Measurements from ENCODE around the gene OSBPL10. TPM values are rescaled to one million over a fixed set of nuclear protein-coding genes. Genes with fewer than 3 reads are reported as not detected.

The OSBPL10 gene
- total RNA-seq, 1 donor from 2014 or later, result 20.5 TPM

DNA sequence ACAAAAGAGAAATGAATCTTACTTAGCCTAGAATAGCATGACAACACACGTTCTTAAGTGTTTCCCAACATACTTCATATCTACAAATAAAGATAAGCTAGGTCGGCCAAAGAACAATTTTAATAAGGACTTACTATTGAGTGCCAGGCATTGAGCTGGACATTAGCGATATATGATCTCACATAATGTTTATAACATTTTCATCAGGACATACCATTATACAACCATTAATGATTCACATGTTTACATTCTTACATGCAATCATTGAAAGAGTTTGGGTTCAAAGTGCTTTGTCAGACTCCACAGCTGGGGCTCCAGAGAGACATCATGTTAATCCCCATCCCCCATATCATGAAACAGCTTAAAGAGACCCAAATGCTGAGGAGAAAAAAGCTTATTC, 259.4 kb downstream of the OSBPL10 start:
- Histone ChIP-seq H3K4me3 (ENCODE audit: low read depth, low read length) (no peak overlapping the region), H3K27me3 (ENCODE audit: control insufficient read depth, insufficient read depth, low read length) (no peaks in the 10 kb centered on the region), H3K36me3 (ENCODE audit: control insufficient read depth, insufficient read depth, low read length) (no peaks in the 10 kb centered on the region)
- TF ChIP-seq, protein P1, sequence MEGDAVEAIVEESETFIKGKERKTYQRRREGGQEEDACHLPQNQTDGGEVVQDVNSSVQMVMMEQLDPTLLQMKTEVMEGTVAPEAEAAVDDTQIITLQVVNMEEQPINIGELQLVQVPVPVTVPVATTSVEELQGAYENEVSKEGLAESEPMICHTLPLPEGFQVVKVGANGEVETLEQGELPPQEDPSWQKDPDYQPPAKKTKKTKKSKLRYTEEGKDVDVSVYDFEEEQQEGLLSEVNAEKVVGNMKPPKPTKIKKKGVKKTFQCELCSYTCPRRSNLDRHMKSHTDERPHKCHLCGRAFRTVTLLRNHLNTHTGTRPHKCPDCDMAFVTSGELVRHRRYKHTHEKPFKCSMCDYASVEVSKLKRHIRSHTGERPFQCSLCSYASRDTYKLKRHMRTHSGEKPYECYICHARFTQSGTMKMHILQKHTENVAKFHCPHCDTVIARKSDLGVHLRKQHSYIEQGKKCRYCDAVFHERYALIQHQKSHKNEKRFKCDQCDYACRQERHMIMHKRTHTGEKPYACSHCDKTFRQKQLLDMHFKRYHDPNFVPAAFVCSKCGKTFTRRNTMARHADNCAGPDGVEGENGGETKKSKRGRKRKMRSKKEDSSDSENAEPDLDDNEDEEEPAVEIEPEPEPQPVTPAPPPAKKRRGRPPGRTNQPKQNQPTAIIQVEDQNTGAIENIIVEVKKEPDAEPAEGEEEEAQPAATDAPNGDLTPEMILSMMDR (IDR thresholded peaks at IDR 0.05; ENCODE audit: insufficient read depth, low read length, severe bottlenecking), result no peak
- FAIRE-seq (no peak), DNase-seq (ENCODE audit: low read depth) (peak; percentile 37)

DNA sequence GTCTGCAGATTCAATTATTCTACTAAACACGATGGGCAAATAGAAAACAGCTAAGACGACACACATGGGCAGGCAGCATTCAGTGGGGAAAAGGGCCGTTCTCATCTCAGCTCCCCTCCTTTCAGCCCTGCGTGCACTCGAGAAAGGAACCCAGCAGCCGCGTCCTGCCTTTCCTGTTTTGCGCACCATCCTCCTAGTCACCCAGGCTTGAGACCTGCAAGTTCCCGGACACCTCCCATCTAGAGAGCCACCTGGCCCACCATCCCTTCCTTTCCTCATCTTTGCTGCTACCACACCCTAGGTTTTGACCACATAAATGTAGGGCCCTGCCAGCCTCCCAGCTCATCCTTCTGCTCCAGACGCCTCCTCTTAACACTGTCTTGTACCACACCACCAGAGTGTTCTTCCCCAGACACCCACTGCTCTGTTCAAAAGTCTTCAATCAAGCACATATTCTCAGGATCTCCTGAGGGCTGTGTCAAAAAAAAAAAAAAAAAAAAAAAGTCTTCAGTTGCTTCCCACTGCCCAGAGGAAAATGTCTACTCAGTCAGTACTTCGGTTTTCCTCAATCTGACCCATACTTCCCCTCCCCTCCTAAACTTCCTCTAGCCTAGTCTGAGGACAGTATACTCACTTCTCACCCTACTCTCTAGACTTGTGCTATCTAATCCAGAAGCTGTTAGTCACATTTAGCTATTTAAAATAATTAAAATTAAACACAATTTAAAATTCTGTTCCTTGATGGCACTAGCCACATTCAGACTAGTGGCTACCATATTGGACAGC, 266.4 kb downstream of the OSBPL10 start:
- H3K27me3 ChIP-seq (ENCODE audit: control insufficient read depth, insufficient read depth, low read length), result no peaks in the 10 kb centered on the region
- H3K36me3 ChIP-seq (ENCODE audit: control insufficient read depth, insufficient read depth, low read length), result no peaks in the 10 kb centered on the region
- no peak overlapping the region for H3K4me3 ChIP-seq (ENCODE audit: low read depth, low read length)
- DNase-seq (ENCODE audit: low read depth) (no peak), FAIRE-seq (no peak)
- TF ChIP-seq, protein P1 (IDR thresholded peaks at IDR 0.05; ENCODE audit: insufficient read depth, low read length, severe bottlenecking), result no peak

DNA sequence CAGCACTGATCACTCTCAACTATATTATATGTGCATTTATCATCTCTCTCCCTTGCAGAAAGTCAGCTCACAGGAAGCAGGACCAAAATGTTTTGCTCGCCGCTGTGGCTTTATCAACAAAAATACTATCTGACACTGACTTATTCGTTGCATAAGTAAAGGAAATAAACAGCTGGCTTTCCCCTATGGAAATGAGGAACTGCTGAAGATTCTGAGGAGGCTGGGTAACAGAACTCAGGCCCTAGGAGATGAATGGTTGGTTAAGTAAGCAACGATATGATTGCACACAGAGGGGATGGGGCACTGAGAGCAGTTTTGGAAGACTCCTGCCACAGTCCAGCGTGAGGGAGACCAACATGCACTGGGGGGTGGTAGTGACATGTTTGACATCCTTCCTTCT, 267.2 kb downstream of the OSBPL10 start:
- no peak for FAIRE-seq
- Histone ChIP-seq H3K36me3 (ENCODE audit: control insufficient read depth, insufficient read depth, low read length) (no peaks in the 10 kb centered on the region), H3K27me3 (ENCODE audit: control insufficient read depth, insufficient read depth, low read length) (no peaks in the 10 kb centered on the region)

DNA sequence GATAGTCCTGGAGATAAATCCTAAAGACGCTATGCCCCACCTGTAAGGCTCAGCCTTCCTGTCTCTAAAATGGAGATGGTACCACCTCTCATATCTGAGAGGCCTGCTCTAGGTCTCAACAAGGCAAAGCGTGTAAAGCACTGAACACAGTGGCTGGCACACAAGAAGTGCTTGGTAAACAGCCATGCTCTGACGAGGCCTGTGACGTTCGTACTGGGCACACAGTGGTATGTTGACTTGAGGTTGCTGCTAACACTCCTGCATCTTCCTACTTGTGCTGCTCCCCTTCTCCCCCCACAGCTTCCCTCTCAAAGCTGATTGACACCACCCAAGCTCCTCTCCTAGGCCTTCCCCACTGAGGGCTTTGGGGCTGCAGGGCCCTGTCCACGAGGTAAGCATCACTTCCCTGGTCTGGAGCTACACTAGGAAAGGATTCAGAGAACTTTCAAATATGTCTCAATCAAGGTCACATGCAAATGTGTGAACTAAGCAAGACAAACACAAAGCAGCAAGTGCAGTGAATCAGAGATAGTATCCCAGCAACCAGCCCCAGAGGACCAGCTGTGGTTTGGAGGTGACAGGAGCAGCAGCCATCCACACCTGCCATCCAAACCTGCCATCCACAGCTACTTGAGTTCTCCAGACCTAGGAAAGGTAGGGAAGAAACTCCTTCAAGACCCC, 270.8 kb downstream of the OSBPL10 start:
- Histone ChIP-seq H3K4me3 (ENCODE audit: low read depth, low read length) (no peak overlapping the region), H3K36me3 (ENCODE audit: control insufficient read depth, insufficient read depth, low read length) (no peaks in the 10 kb centered on the region), H3K27me3 (ENCODE audit: control insufficient read depth, insufficient read depth, low read length) (no peaks in the 10 kb centered on the region)
- TF ChIP-seq, protein P1 (IDR thresholded peaks at IDR 0.05; ENCODE audit: insufficient read depth, low read length, severe bottlenecking), result no peak
- peak; percentile 21 for DNase-seq (ENCODE audit: low read depth)
- peak; percentile 23 for FAIRE-seq

More for the DNA sequence above, 267.2 kb downstream of the OSBPL10 start:
- no peak for DNase-seq (ENCODE audit: low read depth)
- no peak overlapping the region for H3K4me3 ChIP-seq (ENCODE audit: low read depth, low read length)
- TF ChIP-seq, protein P1 (IDR thresholded peaks at IDR 0.05; ENCODE audit: insufficient read depth, low read length, severe bottlenecking), result no peak

DNA sequence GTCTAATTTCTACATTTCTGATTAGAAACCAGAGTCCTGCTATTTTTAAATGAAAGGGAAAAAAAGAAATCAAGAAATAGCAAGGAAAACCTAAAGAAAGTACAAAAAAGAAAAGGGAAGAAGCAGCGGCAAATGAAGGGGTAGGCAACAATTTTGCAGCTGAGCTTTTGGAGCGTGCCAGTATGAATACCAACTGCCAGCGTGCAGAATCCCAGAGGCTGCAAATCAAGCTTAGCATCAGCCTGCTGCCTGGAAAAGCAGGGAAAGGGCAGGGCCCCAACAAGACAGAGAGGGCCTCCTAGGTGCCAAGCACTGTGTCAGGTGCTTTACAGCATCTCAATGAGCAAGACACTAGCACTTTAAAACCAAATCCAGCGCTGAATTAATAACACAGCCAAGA, 271.5 kb downstream of the OSBPL10 start:
- no peak for FAIRE-seq
- Histone ChIP-seq H3K27me3 (ENCODE audit: control insufficient read depth, insufficient read depth, low read length) (no peaks in the 10 kb centered on the region), H3K36me3 (ENCODE audit: control insufficient read depth, insufficient read depth, low read length) (no peaks in the 10 kb centered on the region), H3K4me3 (ENCODE audit: low read depth, low read length) (no peak overlapping the region)
- DNase-seq (ENCODE audit: low read depth), result no peak
- TF ChIP-seq, protein P1 (IDR thresholded peaks at IDR 0.05; ENCODE audit: insufficient read depth, low read length, severe bottlenecking), result no peak
